Endothelial cell of umbilical vein (primary cell): ENCODE measurements around the gene RBFOX1. TPM values are rescaled to one million over a fixed set of nuclear protein-coding genes. Genes with fewer than 3 reads are reported as not detected.

Experiments used
- BruUV-seq: library from RNA; stranded (reverse); fragments of 400-500 nt; replicated peaks from 2 replicates; lab custom pipeline; 2021; lab: Mats Ljungman, UMichigan
- CTCF ChIA-PET: fragments of 300-600, 350-600 bp; sonication (Branson Sonifier 250); formaldehyde crosslinking; loops from one replicate; lab custom pipeline; 2021; ENCODE audit warnings: antibody characterized with exemption, inconsistent platforms; lab: Charles Lee
- POLR2A ChIA-PET: fragments of 300-600, 350-600 bp; sonication (Branson Sonifier 250); formaldehyde crosslinking; loops from one replicate; lab custom pipeline; 2021; ENCODE audit warnings: antibody characterized with exemption, inconsistent platforms; lab: Charles Lee
- DNase-seq: peaks from one replicate; pipeline ENCODE4 v3.0.0-alpha.2; 2011; ENCODE audit warnings: low read depth, low spot score
- FAIRE-seq: peaks from 2 replicates; lab custom pipeline; 2011; peaks lifted over from hg19 to GRCh38; lab: Jason Lieb, UNC
- H2AFZ ChIP-seq: 2 replicates; pipeline ENCODE4 v1.6.0; 2012; ENCODE audit warnings: low read depth, low read length, control low read depth, inconsistent platforms
- H3K27ac ChIP-seq: 2 replicates; pipeline ENCODE4 v1.5.1; 2011; ENCODE audit warnings: low read depth, mild to moderate bottlenecking, control low read depth, low read length, moderate library complexity; ENCODE audit not compliant: insufficient read depth
- H3K27me3 ChIP-seq, 2 experiments: 2 replicates each; pipeline versions ENCODE4 v1.6.0 to v1.6.1; 2011; ENCODE audit warnings: low read length in 2 of 2, mixed read lengths in 1 of 2; ENCODE audit not compliant: control insufficient read depth in 2 of 2, insufficient read depth in 2 of 2
- H3K36me3 ChIP-seq, 2 experiments: 2 replicates in 1 of 2; 3 replicates in 1 of 2; pipeline ENCODE4 v1.5.1; 2011; ENCODE audit warnings: low read length in 2 of 2, mild to moderate bottlenecking in 1 of 2, moderate library complexity in 1 of 2; ENCODE audit not compliant: control insufficient read depth in 2 of 2, insufficient read depth in 2 of 2; ENCODE audit errors: extremely low read depth in 1 of 2
- H3K4me1 ChIP-seq: 3 replicates; pipeline ENCODE4 v1.5.1; 2011; ENCODE audit warnings: mild to moderate bottlenecking, low read length; ENCODE audit not compliant: control insufficient read depth, insufficient read depth; ENCODE audit errors: extremely low read depth
- H3K4me2 ChIP-seq: 2 replicates; pipeline ENCODE4 v1.6.1; 2011; ENCODE audit warnings: low read length, control low read depth, mixed read lengths; ENCODE audit not compliant: insufficient read depth
- H3K4me3 ChIP-seq, 3 experiments: fragments of 200-600 bp in 1 of 3; sonication (generic), shearing (Covaris generic) in 1 of 3; replicated peaks in 1 of 3; 2 replicates each; pipeline ENCODE4 v1.5.1; 2011 to 2016; ENCODE audit warnings: control low read depth in 3 of 3, low read length in 3 of 3, mild to moderate bottlenecking in 2 of 3, inconsistent platforms in 1 of 3, low read depth in 1 of 3, moderate library complexity in 1 of 3; ENCODE audit not compliant: insufficient read depth in 1 of 3
- H3K79me2 ChIP-seq: 2 replicates; pipeline ENCODE4 v1.6.0; 2012; ENCODE audit warnings: low read length, inconsistent platforms; ENCODE audit not compliant: control insufficient read depth, insufficient read depth
- H3K9ac ChIP-seq: replicated peaks from 2 replicates; pipeline ENCODE3; 2011; ENCODE audit warnings: low read length, control low read depth; ENCODE audit not compliant: insufficient read depth; ENCODE audit errors: extremely low read depth
- H3K9me1 ChIP-seq: replicated peaks from 3 replicates; pipeline ENCODE4 v1.6.0; 2011; ENCODE audit warnings: mild to moderate bottlenecking, low read length; ENCODE audit not compliant: control insufficient read depth, insufficient read depth; ENCODE audit errors: extremely low read depth
- H3K9me3 ChIP-seq: replicated peaks from 2 replicates; pipeline ENCODE4 v1.5.1; 2012; ENCODE audit warnings: low read length, inconsistent platforms; ENCODE audit not compliant: control insufficient read depth, insufficient read depth
- H4K20me1 ChIP-seq: replicated peaks from 2 replicates; pipeline ENCODE3; 2011; ENCODE audit warnings: mild to moderate bottlenecking, low read length; ENCODE audit not compliant: control insufficient read depth, insufficient read depth; ENCODE audit errors: extremely low read depth
- CTCF ChIP-seq, 2 donors: IDR thresholded peaks; 1 replicate in 1 of 2; 2 replicates in 1 of 2; pipeline ENCODE4 v1.5.1; 2011; ENCODE audit warnings: low read length in 2 of 2, mild to moderate bottlenecking in 2 of 2, moderate library complexity in 2 of 2, control low read depth in 1 of 2, inconsistent platforms in 1 of 2, low read depth in 1 of 2; ENCODE audit not compliant: insufficient read depth in 1 of 2; ENCODE audit errors: extremely low read depth in 1 of 2
- FOS ChIP-seq: IDR thresholded peaks from 2 replicates; pipeline ENCODE4 v1.6.1; 2011; ENCODE audit warnings: mild to moderate bottlenecking, low read length, moderate library complexity, borderline replicate concordance; ENCODE audit not compliant: insufficient read depth
- GATA2 ChIP-seq: IDR thresholded peaks from 2 replicates; pipeline ENCODE4 v1.7.0; 2011; ENCODE audit warnings: low read depth, mild to moderate bottlenecking, moderate library complexity, mixed read lengths, low read length; ENCODE audit not compliant: insufficient read length, insufficient read depth
- JUN ChIP-seq: IDR thresholded peaks from 2 replicates; pipeline ENCODE4 v1.6.1; 2011; ENCODE audit warnings: borderline replicate concordance, low read depth; ENCODE audit not compliant: insufficient read length, insufficient read depth
- MYC ChIP-seq: IDR thresholded peaks from one replicate; pipeline ENCODE4 v1.6.1; 2011; ENCODE audit warnings: mild to moderate bottlenecking, low read depth, low read length
- POLR2A ChIP-seq: IDR thresholded peaks from 2 replicates; pipeline ENCODE4 v1.6.1; 2012; ENCODE audit warnings: low read depth, mild to moderate bottlenecking, control low read depth, low read length
- dilution Hi-C: fragments of 300-500 bp; cut with MboI; formaldehyde crosslinking; loops from one replicate; pipeline ENCODE4 v1.15.0; 2019; ENCODE audit warnings: low sequenced_read_pairs; ENCODE audit not compliant: extremely low pct_ligation_motif_present
- intact Hi-C: fragments of 100-400 bp; cut with micrococcal nuclease; formaldehyde crosslinking; loops from one replicate; pipeline ENCODE4 v1.10.0; 2022
- polyA plus RNA-seq, 4 experiments: library from polyadenylated mRNA; depleted of rRNA in 3 of 4; stranded (reverse) in 3 of 4; unstranded in 1 of 4; fragments of >200 nt; gene quantifications; 2 replicates each; pipeline versions ENCODE4 v1.2.1 to v1.2.3, GENCODE V29; 2011 to 2012; ENCODE audit warnings: missing spikeins in 1 of 4
- total RNA-seq: library from RNA; stranded (reverse); gene quantifications from 2 replicates; pipeline ENCODE4 v1.2.3, GENCODE V29; 2021
- TF ChIP-seq, protein P1 (sequence below): IDR thresholded peaks from 2 replicates; pipeline ENCODE4 v1.6.1; 2011; ENCODE audit not compliant: insufficient read depth, insufficient read length

Gene RBFOX1
- total and polyA plus RNA-seq, 2 donors (not counting 3 experiments of a cell fraction or from before 2014, with no cell fraction given): not detected

- no peaks in the 10 kb centered on the region for H3K9me1 ChIP-seq
Observed at GRCh38 chr16:7377231-7377630, 44.6 kb downstream of the RBFOX1 start.

More at GRCh38 chr16:7377231-7377630, 44.6 kb downstream of the RBFOX1 start:
- H3K27ac ChIP-seq: no peak overlapping the region
- peaks cover 4% of the 10 kb centered on the region for H3K9me3 ChIP-seq
- DNase-seq (no peak), FAIRE-seq (no peak)
- H3K4me2 ChIP-seq: no peak overlapping the region
- intact Hi-C loops (no loop called here), dilution Hi-C loops (no loop called here)
- H3K36me3 ChIP-seq: no peaks in the 10 kb centered on the region
- TF ChIP-seq, protein P1, sequence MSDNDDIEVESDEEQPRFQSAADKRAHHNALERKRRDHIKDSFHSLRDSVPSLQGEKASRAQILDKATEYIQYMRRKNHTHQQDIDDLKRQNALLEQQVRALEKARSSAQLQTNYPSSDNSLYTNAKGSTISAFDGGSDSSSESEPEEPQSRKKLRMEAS: no peak
- TF ChIP-seq POLR2A (no peak), JUN (no peak), CTCF (IDR thresholded peaks at IDR 0.05; ENCODE audit: extremely low read depth in 1 of 2, insufficient read depth in 1 of 2, low read depth in 1 of 2, low read length in 2 of 2) (no peak), MYC (no peak), GATA2 (no peak), FOS (no peak)
- no peak overlapping the region for H3K4me3 ChIP-seq
- BruUV-seq: no TSS peak
- no peaks in the 10 kb centered on the region for H3K4me1 ChIP-seq
- no peak overlapping the region for H2AFZ ChIP-seq
- ChIA-PET POLR2A (no interaction called here), CTCF (no interaction called here)
- no peaks in the 10 kb centered on the region for H3K79me2 ChIP-seq
- H3K9ac ChIP-seq: no peak overlapping the region
- H3K27me3 ChIP-seq: no peaks in the 10 kb centered on the region
- no peaks in the 10 kb centered on the region for H4K20me1 ChIP-seq
